ENCODE data around the gene ABCE1. TPM values are rescaled to one million over a fixed set of nuclear protein-coding genes. Genes with fewer than 3 reads are reported as not detected.

ABCE1 gene
- total and polyA plus RNA-seq, 2 donors (not counting 3 experiments of a cell fraction or from before 2014, with no cell fraction given), result 38.4 to 114 TPM

DNA sequence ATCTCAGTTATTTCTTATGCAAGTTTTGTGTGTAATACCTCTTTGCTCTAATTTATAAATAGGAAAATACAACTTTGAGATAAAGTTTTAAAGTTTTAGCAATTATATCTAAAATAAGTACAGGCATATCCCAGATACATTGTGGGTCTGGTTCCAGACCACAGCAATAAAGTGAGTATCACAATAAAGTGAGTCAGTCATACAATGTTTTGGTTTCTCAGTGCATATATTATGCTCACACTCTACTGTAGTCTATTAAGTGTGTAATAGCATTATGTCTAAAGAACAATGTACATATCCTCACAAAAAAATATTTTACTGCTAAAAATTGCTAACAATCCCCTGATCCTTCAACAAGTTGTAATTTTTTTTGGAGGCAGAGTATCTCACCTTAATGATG is 49.3 kb upstream of the ABCE1 start:
- peaks cover 2% of the 10 kb centered on the region for H4K20me1 ChIP-seq (replicated peaks; ENCODE audit: control insufficient read depth, extremely low read depth, insufficient read depth, low read length)
- no peak for FAIRE-seq
- no peaks in the 10 kb centered on the region for H3K9me1 ChIP-seq (replicated peaks; ENCODE audit: control insufficient read depth, extremely low read depth, insufficient read depth, low read length)
- H3K9ac ChIP-seq (replicated peaks; ENCODE audit: extremely low read depth, insufficient read depth, low read length), result no peak overlapping the region
- no peak overlapping the region for H2AFZ ChIP-seq (ENCODE audit: low read depth, low read length)
- no peak overlapping the region for H3K4me3 ChIP-seq (replicated peaks in 1 of 3; ENCODE audit: insufficient read depth in 1 of 3, low read depth in 1 of 3, low read length in 3 of 3)
- no peak overlapping the region for H3K27ac ChIP-seq (ENCODE audit: insufficient read depth, low read depth, low read length)
- no peak for TF ChIP-seq JUN (IDR thresholded peaks at IDR 0.05; ENCODE audit: borderline replicate concordance, insufficient read depth, insufficient read length, low read depth)
- no peak for TF ChIP-seq GATA2 (IDR thresholded peaks at IDR 0.05; ENCODE audit: insufficient read depth, insufficient read length, low read depth, low read length)
- no peak for TF ChIP-seq POLR2A (IDR thresholded peaks at IDR 0.05; ENCODE audit: low read depth, low read length)
- TF ChIP-seq, protein P1, sequence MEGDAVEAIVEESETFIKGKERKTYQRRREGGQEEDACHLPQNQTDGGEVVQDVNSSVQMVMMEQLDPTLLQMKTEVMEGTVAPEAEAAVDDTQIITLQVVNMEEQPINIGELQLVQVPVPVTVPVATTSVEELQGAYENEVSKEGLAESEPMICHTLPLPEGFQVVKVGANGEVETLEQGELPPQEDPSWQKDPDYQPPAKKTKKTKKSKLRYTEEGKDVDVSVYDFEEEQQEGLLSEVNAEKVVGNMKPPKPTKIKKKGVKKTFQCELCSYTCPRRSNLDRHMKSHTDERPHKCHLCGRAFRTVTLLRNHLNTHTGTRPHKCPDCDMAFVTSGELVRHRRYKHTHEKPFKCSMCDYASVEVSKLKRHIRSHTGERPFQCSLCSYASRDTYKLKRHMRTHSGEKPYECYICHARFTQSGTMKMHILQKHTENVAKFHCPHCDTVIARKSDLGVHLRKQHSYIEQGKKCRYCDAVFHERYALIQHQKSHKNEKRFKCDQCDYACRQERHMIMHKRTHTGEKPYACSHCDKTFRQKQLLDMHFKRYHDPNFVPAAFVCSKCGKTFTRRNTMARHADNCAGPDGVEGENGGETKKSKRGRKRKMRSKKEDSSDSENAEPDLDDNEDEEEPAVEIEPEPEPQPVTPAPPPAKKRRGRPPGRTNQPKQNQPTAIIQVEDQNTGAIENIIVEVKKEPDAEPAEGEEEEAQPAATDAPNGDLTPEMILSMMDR (IDR thresholded peaks at IDR 0.05; ENCODE audit: extremely low read depth in 1 of 2, insufficient read depth in 1 of 2, low read depth in 1 of 2, low read length in 2 of 2), result no peak
- no peak for TF ChIP-seq FOS (IDR thresholded peaks at IDR 0.05; ENCODE audit: borderline replicate concordance, insufficient read depth, low read length)
- no peak for TF ChIP-seq MYC (IDR thresholded peaks at IDR 0.05; ENCODE audit: low read depth, low read length)
- TF ChIP-seq MAX (IDR thresholded peaks at IDR 0.05; ENCODE audit: insufficient read depth, insufficient read length), result no peak
- TF ChIP-seq EZH2 (IDR thresholded peaks at IDR 0.05; ENCODE audit: borderline replicate concordance, low read depth, low read length, severe bottlenecking), result no peak
- peaks cover 6% of the 10 kb centered on the region for H3K79me2 ChIP-seq (ENCODE audit: control insufficient read depth, insufficient read depth, low read length)
- ChIA-PET CTCF (no interaction called here), POLR2A (no interaction called here)
- H3K4me1 ChIP-seq (ENCODE audit: control insufficient read depth, extremely low read depth, insufficient read depth, low read length), result no peaks in the 10 kb centered on the region
- dilution Hi-C loops (cut with MboI; ENCODE audit: extremely low pct_ligation_motif_present, low sequenced_read_pairs) (no loop called here), intact Hi-C loops (cut with micrococcal nuclease) (no loop called here)
- no peaks in the 10 kb centered on the region for H3K9me3 ChIP-seq (replicated peaks; ENCODE audit: control insufficient read depth, insufficient read depth, low read length)
- no peaks in the 10 kb centered on the region for H3K27me3 ChIP-seq (ENCODE audit: control insufficient read depth in 2 of 2, insufficient read depth in 2 of 2, low read length in 2 of 2)
- BruUV-seq (replicated peaks), result no TSS peak
- DNase-seq (ENCODE audit: low read depth, low spot score), result no peak
- H3K4me2 ChIP-seq (ENCODE audit: insufficient read depth, low read length), result no peak overlapping the region
- peaks cover 0 to 2% of the 10 kb centered on the region in 2 experiments for H3K36me3 ChIP-seq (ENCODE audit: control insufficient read depth in 2 of 2, extremely low read depth in 1 of 2, insufficient read depth in 2 of 2, low read length in 2 of 2)
